HL-60/S4 (cell line): ENCODE data around the gene COLEC11.
"Not testable (repeated sequence)": the region's sequence is repeated elsewhere in the genome, so short reads cannot be mapped to it uniquely, and the experiment has no call there.

Experiments used
- in situ Hi-C: fragments of 300-500 bp; cut with MboI; formaldehyde crosslinking; loops from 2 replicates; pipeline ENCODE4 v1.14.3; 2022; ENCODE audit warnings: low sequenced_read_pairs

COLEC11 gene

GRCh38 chr2:3594493-3595281, at the start of gene COLEC11:
COLEC11 (plus strand) TSS chr2:3595112; CDS start chr2:3604341, 9,229 bp downstream.
- in situ Hi-C loops, result no loop called here

GRCh38 chr2:3545788-3546478, 49.0 kb upstream of the COLEC11 start:
- in situ Hi-C loops, result no loop called here

DNA sequence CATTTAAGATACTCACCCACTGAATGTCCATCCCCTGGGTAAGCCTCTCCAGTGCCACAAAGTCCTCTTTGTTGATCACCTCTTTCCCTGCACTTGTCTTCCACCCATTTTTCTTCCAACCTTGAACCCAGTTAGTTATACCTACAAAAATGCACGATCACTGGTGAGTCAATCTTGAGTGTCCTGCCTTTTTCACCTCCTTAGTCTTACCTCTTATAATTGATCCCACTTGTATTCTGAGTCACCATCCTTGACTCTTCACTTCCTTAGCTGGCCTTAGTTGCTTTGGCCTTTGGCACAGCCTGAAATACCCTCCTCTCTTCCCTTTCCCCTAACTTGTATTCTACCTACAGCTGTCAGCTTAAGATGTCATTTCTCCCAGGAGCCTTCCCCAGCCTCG, 47.0 kb upstream of the COLEC11 start:
- in situ Hi-C loops, result no loop called here

DNA sequence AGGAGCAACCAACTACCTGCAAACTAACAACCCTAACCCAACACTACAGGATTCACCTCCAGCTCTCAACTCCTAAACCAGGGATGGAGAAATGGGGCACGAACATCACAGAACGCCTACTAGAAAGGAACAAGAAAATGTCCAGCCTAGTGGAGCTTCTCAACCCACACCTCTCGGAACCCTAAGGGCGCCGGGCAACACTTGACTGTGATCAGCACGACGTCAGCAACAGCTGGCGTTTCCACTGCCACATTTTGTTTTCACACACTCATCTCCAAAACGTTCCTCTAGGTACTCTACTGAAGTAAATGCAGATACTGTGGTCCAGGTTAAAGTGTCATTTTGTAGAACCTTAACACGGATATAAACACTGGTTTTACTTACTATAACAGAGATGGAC, 41.0 kb upstream of the COLEC11 start:
- in situ Hi-C loops, result no loop called here

GRCh38 chr2:3557639-3558204, 37.2 kb upstream of the COLEC11 start:
- in situ Hi-C loops, result no loop called here

DNA sequence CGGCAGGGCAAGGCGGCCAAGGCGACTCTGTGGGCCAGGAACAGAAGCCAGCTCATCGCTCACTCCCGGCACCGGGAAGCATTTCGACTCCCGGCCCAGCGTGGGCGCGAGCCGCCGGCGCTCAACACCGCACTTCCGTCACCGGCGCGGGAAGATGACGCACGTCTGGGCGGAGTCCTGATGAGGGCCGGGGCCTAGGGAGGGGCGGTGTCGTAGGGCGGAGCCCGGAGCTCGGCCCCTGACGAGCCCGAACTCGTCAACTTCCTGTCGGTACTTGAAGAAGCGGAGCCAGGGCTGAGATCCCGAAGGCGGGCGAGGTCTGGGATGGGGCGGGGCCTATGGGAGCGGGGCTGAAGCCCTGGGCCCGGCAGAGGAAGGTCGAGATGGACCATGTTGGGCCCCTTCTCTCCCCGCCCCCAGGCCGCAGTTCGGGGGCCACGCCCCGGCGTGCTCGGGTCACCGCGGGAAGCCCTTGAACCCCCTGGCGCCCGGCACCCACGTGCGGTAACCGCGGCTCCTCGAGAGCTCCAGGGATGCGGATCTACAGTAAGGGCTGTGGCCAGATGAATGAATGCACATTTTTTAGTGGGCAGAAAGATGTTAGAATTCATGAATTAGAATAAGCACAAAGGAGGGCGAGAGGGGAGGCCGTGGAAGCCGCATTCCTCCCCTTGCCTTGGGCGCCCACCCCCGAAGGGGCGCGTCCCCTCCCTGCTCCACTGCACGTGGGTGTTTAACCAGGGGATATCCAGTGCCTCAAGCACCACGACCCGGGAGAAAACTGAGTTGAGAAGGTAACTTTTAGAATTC, 36.5 kb upstream of the COLEC11 start, which contains the start of gene RNASEH1:
TSS of gene RNASEH1 (minus strand) at position 129 of the 810 bp plus-strand sequence. CDS start at position 56, 73 bp downstream.
- in situ Hi-C loops, result no loop called here

GRCh38 chr2:3563521-3563976, 31.4 kb upstream of the COLEC11 start:
- in situ Hi-C loops, result no loop called here

- in situ Hi-C loops, result no loop called here
These were observed 29.8 kb upstream of the COLEC11 start for GRCh38 chr2:3565117-3565516.

DNA sequence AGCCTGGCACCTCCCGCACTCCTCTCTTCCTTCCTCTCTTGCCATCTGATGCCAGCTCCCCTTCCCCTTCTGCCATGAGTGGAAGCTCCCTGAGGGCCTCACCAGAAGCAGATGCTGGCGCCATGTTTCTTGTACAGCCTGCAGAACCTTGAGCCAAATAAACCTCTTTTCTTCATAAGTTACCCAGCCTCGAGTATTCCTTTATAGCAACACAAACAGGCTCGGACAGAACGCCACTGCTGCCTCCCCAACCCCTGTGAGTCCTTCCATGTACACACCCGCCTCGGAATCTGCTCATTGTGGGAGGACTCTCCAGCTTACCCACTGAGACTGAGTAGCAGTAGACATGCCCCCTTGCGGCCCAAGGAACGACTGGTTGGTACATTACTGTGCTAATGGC, 28.1 kb upstream of the COLEC11 start:
- in situ Hi-C loops, result no loop called here

DNA sequence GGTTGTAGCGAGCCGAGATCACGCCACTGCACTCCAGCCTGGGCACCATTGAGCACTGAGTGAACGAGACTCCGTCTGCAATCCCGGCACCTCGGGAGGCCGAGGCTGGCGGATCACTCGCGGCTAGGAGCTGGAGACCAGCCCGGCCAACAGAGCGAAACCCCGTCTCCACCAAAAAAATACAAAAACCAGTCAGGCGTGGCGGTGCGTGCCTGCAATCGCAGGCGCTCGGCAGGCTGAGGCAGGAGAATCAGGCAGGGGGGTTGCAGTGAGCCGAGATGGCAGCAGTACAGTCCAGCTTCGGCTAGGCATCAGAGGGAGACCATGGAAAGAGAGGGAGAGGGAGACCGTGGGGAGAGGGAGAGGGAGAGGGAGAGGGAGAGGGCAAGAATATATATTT, 25.3 kb upstream of the COLEC11 start:
- in situ Hi-C loops, result not testable (repeated sequence)

- in situ Hi-C loops, result no loop called here
These were observed 23.6 kb upstream of the COLEC11 start for GRCh38 chr2:3571284-3571683.

GRCh38 chr2:3572620-3573019, 22.3 kb upstream of the COLEC11 start:
- in situ Hi-C loops, result no loop called here

DNA sequence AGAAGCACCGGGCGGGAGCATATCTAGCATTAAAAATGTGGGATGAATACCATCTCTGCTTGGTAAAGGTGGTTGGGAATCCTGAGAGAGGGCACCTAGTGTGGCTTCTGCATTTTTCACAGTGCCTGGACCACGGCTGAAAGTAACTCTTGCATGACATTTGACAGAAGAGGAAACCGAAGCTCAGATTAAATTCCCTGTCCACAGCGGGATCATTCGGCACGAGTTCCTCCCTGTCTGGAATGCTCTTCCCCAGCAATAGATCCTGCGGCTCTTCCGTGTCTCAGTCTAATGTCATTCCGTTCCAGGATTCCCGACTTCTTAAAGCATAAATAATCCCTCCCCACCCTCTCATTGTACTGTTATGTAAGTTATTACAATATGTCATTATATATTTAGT, 20.8 kb upstream of the COLEC11 start:
- in situ Hi-C loops, result no loop called here

- in situ Hi-C loops, result no loop called here
These were observed 19.2 kb upstream of the COLEC11 start for GRCh38 chr2:3575534-3576262.

- in situ Hi-C loops, result not testable (repeated sequence)
These were observed 18.7 kb upstream of the COLEC11 start for GRCh38 chr2:3576263-3576630.

GRCh38 chr2:3578987-3579386, 15.9 kb upstream of the COLEC11 start:
- in situ Hi-C loops, result no loop called here

- in situ Hi-C loops, result no loop called here
These were observed 14.5 kb upstream of the COLEC11 start for GRCh38 chr2:3580449-3580848.

- in situ Hi-C loops, result no loop called here
These were observed 13.3 kb upstream of the COLEC11 start for GRCh38 chr2:3581367-3582262.

GRCh38 chr2:3584076-3584475, 10.8 kb upstream of the COLEC11 start:
- in situ Hi-C loops, result no loop called here
